K562 (cell line): Measurements from ENCODE around the gene ENO2. TPM values are rescaled to one million over a fixed set of nuclear protein-coding genes. Genes with fewer than 3 reads are reported as not detected.

ENCODE experiments used
- ARID3B ChIP-seq: fragments of 250-450 bp; sonication (Bioruptor Pico); IDR thresholded peaks from 2 replicates; pipeline ENCODE4 v1.4.0; 2020; ENCODE audit warnings: borderline replicate concordance
- CHD4 ChIP-seq: fragments of 200-600 bp; sonication (generic); IDR thresholded peaks from 3 replicates; pipeline ENCODE4 v1.6.1; 2012; ENCODE audit warnings: low read depth, mild to moderate bottlenecking, mixed read lengths, low read length, inconsistent platforms; ENCODE audit not compliant: insufficient read depth, insufficient replicate concordance, poor library complexity, severe bottlenecking
- CREB1 ChIP-seq, 2 experiments: sonication (generic) in 1 of 2; formaldehyde crosslinking in 1 of 2; IDR thresholded peaks; 2 replicates each; pipeline versions ENCODE4 v1.6.1 to v1.8.0; 2012 to 2022; ENCODE audit warnings: inconsistent platforms in 1 of 2, mild to moderate bottlenecking in 1 of 2, missing genetic modification reagents in 1 of 2, moderate library complexity in 1 of 2
- CREB3 ChIP-seq: fragments of 450-650 bp; conservative IDR thresholded peaks from 2 replicates; pipeline ENCODE4 v1.6.1; 2016; ENCODE audit warnings: missing genetic modification characterization, low read depth, mild to moderate bottlenecking, missing compliant biosample characterization, moderate library complexity
- CREB5 ChIP-seq: fragments of 250-450 bp; sonication (Bioruptor Pico); IDR thresholded peaks from 2 replicates; pipeline ENCODE4 v1.5.0; 2020; ENCODE audit warnings: mild to moderate bottlenecking
- HDAC1 ChIP-seq, 2 experiments: fragments of 450-650 bp; IDR thresholded peaks; 2 replicates each; pipeline ENCODE4 v1.6.1; 2016 to 2017; ENCODE audit warnings: inconsistent platforms in 1 of 2, mild to moderate bottlenecking in 1 of 2, moderate library complexity in 1 of 2
- HMGXB4 ChIP-seq: sonication (generic); formaldehyde crosslinking; IDR thresholded peaks from 2 replicates; pipeline ENCODE4 v1.8.1; 2023; ENCODE audit warnings: mild to moderate bottlenecking, missing genetic modification reagents
- MAX ChIP-seq: sonication (generic); formaldehyde crosslinking; IDR thresholded peaks from 2 replicates; pipeline ENCODE4 v1.9.0; 2022; ENCODE audit warnings: mild to moderate bottlenecking, missing genetic modification reagents
- MTA1 ChIP-seq: fragments of 450-650 bp; IDR thresholded peaks from 2 replicates; pipeline ENCODE4 v1.6.1; 2017; ENCODE audit warnings: borderline replicate concordance
- NFXL1 ChIP-seq: fragments of 450-650 bp; formaldehyde crosslinking; IDR thresholded peaks from 2 replicates; pipeline ENCODE4 v1.4.0; 2021; ENCODE audit warnings: mild to moderate bottlenecking
- NR2C2 ChIP-seq, 2 experiments: fragments of 200-800 bp in 1 of 2; sonication (Bioruptor generic) in 1 of 2; sonication (generic) in 1 of 2; formaldehyde crosslinking in 1 of 2; IDR thresholded peaks; 2 replicates each; pipeline versions ENCODE4 v1.6.1 to v1.8.0; 2016 to 2022; ENCODE audit warnings: mild to moderate bottlenecking in 1 of 2, missing compliant biosample characterization in 1 of 2, missing genetic modification characterization in 1 of 2, missing genetic modification reagents in 1 of 2
- PBX2 ChIP-seq, 2 experiments: IDR thresholded peaks in 1 of 2; conservative IDR thresholded peaks in 1 of 2; 2 replicates each; pipeline ENCODE4 v1.6.1; 2016; ENCODE audit warnings: low read depth in 2 of 2, mild to moderate bottlenecking in 1 of 2, missing compliant biosample characterization in 1 of 2, missing genetic modification characterization in 1 of 2, moderate library complexity in 1 of 2
- RAD21 ChIP-seq, 2 experiments: fragments of 250-450 bp in 1 of 2; fragments of 450-650 bp in 1 of 2; sonication (Bioruptor Pico) in 1 of 2; formaldehyde crosslinking in 1 of 2; IDR thresholded peaks in 1 of 2; conservative IDR thresholded peaks in 1 of 2; 2 replicates each; pipeline versions ENCODE4 v1.4.0 to v1.8.0; 2020 to 2022; ENCODE audit warnings: mild to moderate bottlenecking in 2 of 2, moderate library complexity in 1 of 2
- RBM15 ChIP-seq: fragments of 200-400 bp; formaldehyde crosslinking; IDR thresholded peaks from 2 replicates; pipeline ENCODE4 v1.6.1; 2018; ENCODE audit warnings: mild to moderate bottlenecking, low read length, moderate library complexity; ENCODE audit not compliant: insufficient read depth
- ZNF444 ChIP-seq: fragments of 250-450 bp; sonication (Bioruptor Pico); IDR thresholded peaks from 2 replicates; pipeline ENCODE4 v1.4.0; 2020; ENCODE audit warnings: mild to moderate bottlenecking, moderate library complexity
- ZSCAN29 ChIP-seq: fragments of 450-650 bp; IDR thresholded peaks from 2 replicates; pipeline ENCODE4 v1.6.1; 2017
- polyA plus RNA-seq, 8 experiments: library from polyadenylated mRNA; depleted of rRNA in 4 of 8; stranded (reverse) in 5 of 8; unstranded in 3 of 8; fragments of >200 nt; fragmentation: Nextera tagmentation in 2 of 8; fragmentation: Illumina TruSeq in 1 of 8; extraction: Ambion mirVana in 2 of 8; extraction: Trizol in 1 of 8; gene quantifications; 2 replicates each; pipeline versions ENCODE4 v1.2.1 to v1.2.3, GENCODE V29; 2011 to 2014; ENCODE audit warnings: inconsistent platforms in 1 of 8, missing spikeins in 1 of 8
- total RNA-seq, 7 experiments: library from RNA; depleted of rRNA in 6 of 7; stranded (reverse); fragments of >200 nt in 6 of 7; fragmentation: Illumina TruSeq in 2 of 7; extraction: Trizol in 2 of 7; gene quantifications; 2 replicates each; pipeline versions ENCODE4 v1.2.1 to v1.2.3, GENCODE V29; 2011 to 2021; ENCODE audit warnings: low replicate concordance in 1 of 7

The ENO2 gene
- total and polyA plus RNA-seq, 9 of the 15 experiments (the other 6 are each of a cell fraction or from before 2014, with no cell fraction given), result 10.9 to 43.3 (median 21.0) TPM

- TF ChIP-seq CREB5 (CRISPR knock-in tag) (no peak), PBX2 (CRISPR knock-in tag; IDR thresholded peaks at IDR 0.05; ENCODE audit: low read depth) (no peak), PBX2 (tag; conservative IDR thresholded peaks at IDR 0.05; ENCODE audit: low read depth) (no peak), CREB1 (IDR thresholded peaks at IDR 0.05) (no peak), CREB1 (CRISPR knock-in tag; IDR thresholded peaks at IDR 0.05) (no peak), ZNF444 (no peak), HDAC1 (IDR thresholded peaks at IDR 0.05) (no peak), ZSCAN29 (no peak), HMGXB4 (CRISPR knock-in tag) (no peak), NR2C2 (CRISPR knock-in tag; IDR thresholded peaks at IDR 0.05) (no peak), NR2C2 (tag; IDR thresholded peaks at IDR 0.05) (no peak), MTA1 (no peak), NFXL1 (CRISPR knock-in tag) (peak; percentile 59; the same call in 1 of the 2 replicates), RBM15 (no peak), RAD21 (CRISPR knock-in tag; conservative IDR thresholded peaks at IDR 0.05 in 1 of 2, IDR thresholded peaks at IDR 0.05 in 1 of 2) (no peak), CREB3 (peak; percentile 75; the same call in 1 of the 2 replicates), MAX (CRISPR knock-in tag) (no peak), ARID3B (no peak), CHD4 (no peak)
Observed at GRCh38 chr12:6963791-6964413, 49.5 kb downstream of the ENO2 start (continued).
